HG03196 (cell line): ENCODE results near the gene CACNG1.
"Not testable (repeated sequence)": the region's sequence is repeated elsewhere in the genome, so short reads cannot be mapped to it uniquely, and the experiment has no call there.

ENCODE experiments used
- ATAC-seq: cut with Tn5 transposase; IDR thresholded peaks from one replicate; pipeline ENCODE4 v1.9.1; 2021; ENCODE audit not compliant: unreplicated experiment

CACNG1 gene

DNA sequence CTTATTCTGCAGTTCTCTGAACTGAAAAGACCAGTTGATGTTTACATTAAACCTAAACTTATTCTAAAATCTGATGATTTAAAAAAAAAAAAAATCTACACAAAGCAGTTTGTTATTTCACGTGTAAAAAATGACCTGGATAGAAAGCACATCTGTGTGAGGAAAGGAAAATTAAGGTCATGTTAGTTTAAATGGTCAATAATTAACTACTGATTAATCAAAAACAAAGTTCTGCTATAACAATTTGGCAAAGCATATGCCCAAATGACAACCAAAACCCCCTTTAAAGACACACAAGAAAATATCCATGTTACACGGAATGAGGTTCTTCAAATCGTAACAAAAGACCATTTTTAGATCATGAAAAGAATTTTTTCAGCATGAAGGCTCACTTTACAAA lies 30.4 kb downstream of the CACNG1 start:
- no peak for ATAC-seq

DNA sequence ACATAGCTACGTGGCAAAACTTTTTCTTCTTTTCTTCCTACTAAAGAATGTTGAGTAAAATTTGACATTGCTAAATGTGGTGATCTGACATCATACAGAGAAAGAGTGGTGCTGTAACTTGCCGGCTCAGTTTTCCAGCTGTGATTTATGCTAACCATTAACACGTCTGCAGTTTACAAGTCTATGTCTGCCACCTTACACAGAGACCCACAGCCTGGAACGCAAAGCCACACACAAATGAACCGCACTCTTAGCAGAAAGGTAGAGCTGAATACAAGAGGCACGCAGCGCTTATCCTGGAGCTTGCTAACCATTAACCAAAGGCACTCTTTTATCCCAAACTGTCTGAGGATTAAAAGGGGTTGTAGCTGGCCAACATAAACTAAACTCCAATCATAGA lies 31.9 kb downstream of the CACNG1 start:
- no peak for ATAC-seq

DNA sequence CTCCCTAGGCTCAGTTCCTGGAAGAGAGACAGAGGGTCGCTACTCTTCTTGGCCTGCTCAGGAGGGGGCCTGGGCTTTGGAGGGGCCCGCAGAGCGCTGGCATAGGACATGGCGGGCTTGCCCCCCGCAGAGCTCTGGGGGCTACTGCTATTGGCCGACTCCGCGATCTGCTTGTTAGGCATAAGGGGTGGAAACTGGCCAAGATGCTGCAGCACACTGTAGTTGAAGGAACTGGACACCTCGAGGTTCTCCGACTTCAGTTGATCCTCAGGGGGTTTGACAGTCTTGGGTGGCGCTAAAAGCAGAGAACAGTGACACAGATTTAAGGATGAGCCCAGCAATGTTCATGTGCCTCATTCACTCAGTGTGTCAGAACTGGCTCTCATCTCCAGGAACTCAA lies 33.9 kb downstream of the CACNG1 start:
- ATAC-seq: no peak

DNA sequence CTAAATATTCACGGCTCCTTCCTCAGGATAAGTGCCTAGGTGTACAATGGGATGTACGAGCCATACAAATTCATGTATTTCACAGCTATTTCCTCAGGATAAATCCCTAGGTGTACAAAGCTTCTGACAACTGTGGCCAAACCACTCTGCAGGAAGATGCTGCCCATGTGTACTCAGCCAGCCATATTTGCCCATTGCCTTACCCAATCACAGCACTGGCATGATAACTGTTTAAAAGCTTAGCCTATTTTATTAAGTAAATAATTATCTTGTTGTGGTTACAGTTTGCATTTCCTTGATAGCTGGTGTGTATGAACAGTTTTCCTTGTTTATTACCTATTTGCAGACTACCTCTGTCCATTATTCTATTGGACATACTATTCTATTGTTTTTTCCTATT lies 35.1 kb downstream of the CACNG1 start:
- no peak for ATAC-seq

DNA sequence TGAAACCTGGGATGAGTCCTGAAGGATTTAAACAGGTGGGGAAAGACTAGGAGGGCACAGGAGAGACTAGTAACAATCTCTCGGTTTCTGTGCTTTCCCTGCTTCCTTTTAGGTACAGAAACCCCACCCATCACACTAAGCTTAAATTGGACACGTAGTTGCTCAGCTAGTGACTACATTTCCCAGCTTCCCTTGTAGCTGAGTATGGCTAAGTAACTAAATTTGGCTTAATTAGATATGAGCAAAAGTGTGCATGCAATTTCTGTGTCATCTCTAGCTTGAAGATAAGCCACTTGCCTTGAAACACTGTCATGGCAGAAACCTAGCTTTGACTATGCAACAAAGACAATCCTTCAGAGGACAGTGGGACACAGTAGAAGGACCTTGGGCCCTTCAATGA lies 36.5 kb downstream of the CACNG1 start:
- ATAC-seq: no peak

DNA sequence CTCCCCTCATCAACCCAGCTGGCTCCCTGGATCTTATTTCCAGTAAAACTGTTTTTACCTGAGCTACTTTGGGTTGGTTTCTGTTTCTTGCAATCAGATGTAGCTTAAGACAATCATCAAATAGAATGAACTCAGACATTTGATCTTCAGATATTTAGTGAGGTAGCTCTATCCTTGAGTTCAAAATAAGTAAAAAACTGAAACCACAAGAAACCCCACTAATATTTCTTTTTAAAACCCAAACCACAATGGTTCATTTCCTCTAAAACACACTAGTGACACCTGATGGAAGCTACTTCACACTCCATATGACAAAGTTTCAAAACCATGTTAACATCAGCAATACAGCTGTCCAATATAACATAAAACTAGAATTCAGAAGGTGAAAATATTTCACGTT lies 37.8 kb downstream of the CACNG1 start:
- peak; percentile 80 for ATAC-seq

DNA sequence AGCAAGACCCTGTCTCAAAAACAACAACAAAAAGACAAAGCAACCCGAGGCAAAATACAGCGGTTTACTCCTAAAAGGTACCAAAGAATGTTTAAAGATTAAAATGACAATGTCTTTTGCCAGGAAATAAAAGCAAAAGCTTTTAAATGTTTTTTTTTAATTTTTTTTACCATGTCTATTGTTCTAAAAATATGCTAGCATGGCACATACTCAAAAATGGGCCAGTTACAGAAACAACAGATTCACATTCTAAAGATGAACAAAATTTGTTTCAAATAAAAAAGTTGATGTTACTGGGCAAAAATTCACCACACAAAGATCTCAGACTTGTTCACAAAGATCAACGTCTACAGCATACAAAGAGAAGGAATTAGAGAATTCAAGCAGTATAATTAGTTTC lies 41.1 kb downstream of the CACNG1 start:
- no peak for ATAC-seq

DNA sequence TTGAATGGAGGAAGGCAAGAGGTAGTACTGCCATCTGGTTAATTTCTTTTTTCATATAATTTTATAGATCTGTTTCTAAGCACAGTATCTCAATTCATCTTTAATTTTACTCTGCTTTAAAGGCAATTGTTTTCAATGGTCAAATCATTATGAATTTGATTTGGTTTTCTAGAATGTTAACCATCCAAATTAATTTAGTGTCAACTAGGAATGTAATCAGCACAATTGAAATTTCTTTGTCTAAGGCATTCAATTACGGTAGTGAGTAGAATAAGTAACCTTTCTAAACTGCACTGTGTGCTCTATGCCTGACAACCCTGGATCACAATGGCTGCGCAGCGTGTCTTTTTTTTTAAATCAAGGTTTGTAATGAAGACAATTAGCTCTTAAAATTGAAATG lies 44.3 kb downstream of the CACNG1 start:
- no peak for ATAC-seq

DNA sequence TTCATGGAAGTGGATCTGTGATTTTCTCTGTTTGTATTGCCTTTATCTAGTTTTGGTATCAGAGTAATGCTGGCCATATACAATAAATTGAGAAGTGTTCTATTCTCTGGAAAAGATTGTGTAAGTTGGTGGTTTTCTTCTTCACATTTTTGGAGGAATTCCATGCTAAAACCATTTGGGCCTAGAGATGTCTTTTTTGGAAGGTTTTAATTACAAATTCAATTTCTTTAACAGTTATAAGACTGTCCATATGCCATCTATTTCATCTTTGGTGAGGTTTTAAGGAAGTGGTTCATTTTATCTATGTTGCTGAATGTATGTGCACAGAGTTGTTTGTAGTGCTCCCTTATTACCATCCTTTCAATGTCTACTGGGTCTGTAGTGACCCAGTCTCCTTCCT lies 46.0 kb downstream of the CACNG1 start:
- ATAC-seq: no peak

DNA sequence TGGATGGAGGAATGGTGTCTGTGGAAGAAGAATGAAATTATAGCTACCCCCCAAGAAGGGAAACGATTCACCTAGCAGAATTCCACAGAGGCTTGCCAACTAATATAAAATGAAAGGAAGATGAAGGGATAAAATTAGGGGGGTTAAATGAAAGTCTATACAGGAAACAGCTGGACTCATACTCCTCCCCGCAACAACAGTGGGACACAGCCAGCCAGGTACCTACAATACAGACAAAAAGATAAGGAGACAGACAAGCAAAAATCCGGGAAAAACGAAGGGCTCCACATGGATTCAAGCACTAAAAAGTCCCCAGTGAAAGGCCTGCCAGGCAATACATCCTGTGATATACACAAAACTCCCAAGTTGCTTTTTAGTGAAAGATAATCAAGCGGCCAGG lies 47.9 kb downstream of the CACNG1 start:
- no peak for ATAC-seq

DNA sequence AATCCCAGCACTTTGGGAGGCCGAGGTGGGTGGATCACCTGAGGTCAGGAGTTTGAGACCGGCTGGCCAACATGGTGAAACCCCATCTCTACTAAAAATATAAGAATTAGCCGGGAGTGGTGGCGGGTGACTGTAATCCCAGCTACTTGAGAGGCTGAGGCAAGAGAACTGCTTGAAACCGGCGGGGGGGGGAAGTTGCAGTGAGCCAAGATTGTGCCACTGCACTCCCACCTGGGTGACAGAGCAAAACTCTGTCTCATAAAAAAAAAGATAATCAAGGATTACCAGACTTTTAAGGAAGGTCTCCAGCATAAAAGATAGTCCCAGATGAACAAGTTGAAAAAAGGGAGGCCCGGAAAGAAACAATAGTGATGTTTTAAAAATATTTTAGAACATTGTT lies 48.4 kb downstream of the CACNG1 start:
- ATAC-seq: not testable (repeated sequence)

DNA sequence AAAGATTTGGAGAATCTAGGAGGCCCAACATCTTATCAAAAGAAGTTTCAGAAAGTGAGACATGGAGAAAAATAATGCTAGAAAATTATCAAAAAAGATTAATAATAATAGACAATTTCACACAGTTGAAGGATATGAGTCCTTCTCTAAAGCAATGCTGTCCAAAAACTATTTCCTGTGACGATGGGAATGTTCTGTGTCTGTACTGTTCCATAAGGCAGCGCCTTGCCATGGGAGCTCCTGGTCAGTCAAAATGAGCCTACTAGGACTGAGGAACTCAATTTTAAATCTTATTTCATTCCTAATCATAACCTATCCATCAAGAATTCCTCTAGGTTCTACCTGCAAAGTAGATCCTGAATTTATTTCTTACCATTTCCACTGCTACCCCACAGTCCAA lies 49.0 kb downstream of the CACNG1 start:
- no peak for ATAC-seq

DNA sequence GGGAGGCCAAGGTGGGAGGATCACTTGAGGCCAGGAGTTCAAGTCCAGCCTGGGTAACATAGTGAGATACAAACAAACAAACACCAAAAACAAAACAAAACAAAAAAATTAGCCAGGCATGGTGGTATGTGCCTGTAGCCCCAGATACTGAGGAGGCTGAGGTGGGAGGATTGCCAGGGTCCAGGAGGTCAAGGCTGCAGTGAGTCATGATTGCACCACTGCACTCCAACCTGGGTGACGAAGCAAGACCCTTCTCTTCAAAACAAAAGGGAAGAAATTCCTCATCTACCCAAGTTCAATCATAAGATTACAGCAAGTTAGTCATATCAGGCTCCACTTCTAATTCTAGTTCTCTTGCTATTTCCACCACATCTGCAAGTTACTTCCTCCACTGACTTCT lies 50.9 kb downstream of the CACNG1 start:
- not testable (repeated sequence) for ATAC-seq

DNA sequence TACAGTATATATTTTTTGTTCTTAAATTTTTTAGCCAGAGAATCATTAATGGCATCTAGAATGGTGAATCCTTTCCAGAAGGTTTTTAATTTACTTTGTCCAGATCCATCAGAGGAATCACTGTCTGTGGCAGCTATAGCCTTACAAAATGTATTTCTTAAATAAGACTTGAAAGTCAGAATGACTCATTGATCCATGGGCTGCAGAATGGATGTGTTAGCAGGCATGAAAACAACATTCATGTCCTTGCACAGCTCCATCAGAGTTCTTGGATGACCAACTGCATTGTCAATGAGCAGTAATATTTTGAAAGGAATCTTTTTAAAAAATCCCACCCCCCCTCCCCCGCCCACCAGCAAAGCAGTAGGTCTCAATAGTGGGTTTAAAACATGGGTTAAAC lies 51.4 kb downstream of the CACNG1 start:
- no peak for ATAC-seq

DNA sequence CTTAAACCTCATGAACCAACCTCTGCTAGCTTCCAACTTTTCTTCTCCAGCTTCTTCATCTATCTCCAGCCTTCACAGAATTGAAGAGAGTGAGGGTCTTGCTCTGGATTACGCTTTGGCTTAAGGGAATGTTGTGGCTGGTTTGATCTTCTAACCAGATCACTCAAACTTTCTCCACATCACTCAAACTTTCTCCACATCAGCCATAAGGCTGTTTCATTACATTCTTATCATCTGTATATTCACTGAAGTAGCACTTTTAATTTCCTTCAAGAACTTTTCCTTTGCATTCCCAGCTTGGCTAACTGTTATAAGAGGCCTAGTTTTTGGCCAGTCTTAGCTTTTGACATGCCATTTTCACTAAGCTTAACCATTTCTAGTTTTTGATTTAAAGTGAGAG lies 52.3 kb downstream of the CACNG1 start:
- ATAC-seq: no peak

DNA sequence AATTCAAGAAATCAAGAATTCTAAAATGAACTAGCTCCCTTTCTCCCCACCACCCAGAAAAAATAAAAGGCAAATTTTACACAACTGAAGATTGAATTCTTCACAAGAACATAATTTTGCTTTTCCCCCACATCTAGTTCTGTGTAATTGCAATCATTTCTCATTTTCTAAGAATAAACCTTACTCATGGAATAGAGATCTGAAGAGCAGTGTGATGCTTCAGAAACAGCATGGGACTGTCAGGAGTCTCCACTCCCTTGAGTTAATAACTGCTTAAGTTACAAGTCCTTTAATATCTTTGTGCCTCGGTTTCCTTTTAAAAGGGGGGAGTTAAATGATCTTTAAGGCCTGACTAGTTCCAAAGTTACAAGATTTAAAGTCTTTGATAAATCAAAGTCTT lies 53.7 kb downstream of the CACNG1 start:
- no peak for ATAC-seq

DNA sequence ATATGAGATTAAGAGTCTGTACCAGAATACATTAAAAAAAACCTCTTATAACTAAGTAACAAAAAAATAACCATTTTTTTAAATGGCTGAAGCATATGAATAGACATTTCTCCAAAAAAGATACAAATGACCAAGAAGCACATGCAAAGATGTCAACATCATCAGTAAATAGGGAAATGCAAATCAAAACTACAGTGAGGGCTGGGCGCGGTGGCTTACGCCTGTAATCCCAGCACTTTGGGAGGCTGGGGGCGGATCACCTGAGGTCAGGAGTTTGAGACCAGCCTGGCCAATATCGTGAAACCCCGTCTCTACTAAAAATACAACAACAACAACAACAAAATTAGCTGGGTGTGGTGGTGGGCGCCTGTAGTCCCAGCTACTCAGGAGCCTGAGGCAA lies 60.3 kb downstream of the CACNG1 start:
- not testable (repeated sequence) for ATAC-seq

DNA sequence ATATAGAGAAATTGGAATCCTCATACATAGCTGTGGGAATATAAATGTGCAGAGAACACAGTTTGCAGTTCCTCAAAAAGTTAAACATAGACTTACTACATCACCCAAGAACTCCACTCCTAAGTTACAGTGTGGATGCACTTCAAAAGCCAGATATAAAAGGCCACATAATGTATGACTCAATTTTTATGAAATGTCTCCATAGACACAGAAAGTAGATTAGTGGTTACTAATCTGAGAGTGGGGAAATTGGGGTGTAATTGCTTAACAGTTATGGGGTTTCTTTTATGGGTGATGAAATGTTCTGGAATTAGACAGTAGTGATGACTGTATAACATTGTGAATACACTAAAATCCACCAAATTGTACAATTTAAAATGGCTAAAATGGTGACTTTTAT lies 60.9 kb downstream of the CACNG1 start:
- no peak for ATAC-seq
